ENCODE measurements around the gene PTPRG. TPM values are rescaled to one million over a fixed set of nuclear protein-coding genes. Genes with fewer than 3 reads are reported as not detected.
A peak's percentile ranks its signal among the peaks of the same experiment; 100 is the strongest.
"Not testable (repeated sequence)": the region's sequence is repeated elsewhere in the genome, so short reads cannot be mapped to it uniquely, and the experiment has no call there.

Gene PTPRG
- polyA plus RNA-seq, 10 donors: 25.7 to 37.0 (median 33.0) TPM

GRCh38 chr3:61990327-61991027, 429.1 kb downstream of the PTPRG start:
- no peak for DNase-seq

GRCh38 chr3:61991706-61992105, 430.3 kb downstream of the PTPRG start:
- no peak for DNase-seq

DNA sequence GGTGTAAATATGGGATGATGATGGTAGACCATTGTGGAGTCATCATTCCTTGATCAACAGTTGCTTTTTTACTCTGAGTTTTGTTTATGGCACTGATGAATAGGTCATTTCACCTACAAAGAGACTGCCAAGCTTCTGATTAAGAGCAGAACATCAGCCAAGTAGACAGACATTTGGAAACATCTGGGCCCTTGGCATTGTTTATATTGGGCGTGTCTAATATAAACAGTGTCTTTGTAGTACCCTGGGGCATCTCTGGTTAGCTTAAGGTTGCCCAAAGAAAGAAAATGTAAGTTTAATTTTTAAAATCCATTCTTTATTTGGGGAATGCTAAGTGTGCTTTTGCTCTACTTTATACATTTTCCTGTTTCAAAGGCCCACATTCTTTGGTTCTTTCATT, 435.0 kb downstream of the PTPRG start:
- no peak for DNase-seq

DNA sequence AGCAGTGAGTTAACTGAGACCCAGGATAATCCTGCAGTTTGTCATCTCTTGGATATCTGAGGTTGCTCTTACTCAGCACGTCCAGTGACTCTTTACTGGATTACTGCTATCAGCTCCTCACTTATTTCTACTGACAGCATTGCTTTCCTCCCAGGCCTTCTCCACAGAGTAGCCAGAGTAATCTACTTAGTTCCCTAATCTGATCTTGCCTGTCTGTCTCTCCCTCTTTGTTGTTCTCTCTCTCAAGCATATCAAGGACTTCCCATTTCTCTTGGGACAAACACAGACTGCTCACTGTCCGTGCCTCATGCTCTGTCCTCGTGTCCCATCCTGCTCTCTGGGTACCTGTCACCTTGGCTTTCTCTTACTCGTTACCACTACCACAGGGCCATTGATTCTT, 435.7 kb downstream of the PTPRG start:
- no peak for DNase-seq

DNA sequence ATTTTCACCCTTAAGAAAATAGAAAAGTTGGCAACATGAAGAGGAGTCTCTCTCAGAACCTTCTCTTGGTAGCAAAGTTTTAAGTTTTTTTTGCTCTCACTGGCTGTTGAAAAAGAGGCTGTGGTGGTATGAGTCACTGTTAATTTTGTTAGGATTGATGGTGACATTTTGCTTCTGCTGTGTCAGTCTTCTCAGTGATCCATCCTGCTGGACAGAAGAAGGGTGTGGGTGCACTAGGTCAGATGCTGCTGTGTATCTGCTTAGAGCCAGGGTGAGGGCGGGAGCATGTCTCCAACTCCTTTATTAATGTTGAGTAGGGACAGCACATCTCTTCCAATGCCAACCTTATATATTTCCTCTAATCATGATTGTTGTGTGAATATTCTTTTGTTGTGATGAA, 442.5 kb downstream of the PTPRG start:
- no peak for DNase-seq

- DNase-seq: peak; percentile 10 to 58 (median 27)
Measured at GRCh38 chr3:62007036-62007435, 445.7 kb downstream of the PTPRG start.

DNA sequence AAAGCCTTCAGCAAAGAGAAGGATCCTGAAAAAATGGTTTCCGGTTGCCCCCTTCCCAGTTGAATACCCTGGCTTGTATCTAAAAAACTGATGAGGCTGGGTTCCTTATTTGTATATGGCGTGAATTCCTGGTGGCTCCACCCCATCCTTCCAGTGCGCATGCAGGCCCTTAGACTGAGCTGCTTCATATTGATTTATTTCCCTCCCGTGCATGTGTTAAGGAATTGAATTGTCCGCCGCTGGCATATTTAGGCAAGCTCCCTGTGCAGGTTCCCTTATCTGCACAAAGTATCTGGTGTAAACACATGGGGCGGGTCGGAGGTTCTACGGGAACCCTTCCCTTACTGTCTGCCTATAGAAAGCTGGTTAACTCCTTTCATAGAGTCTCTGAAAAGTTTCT, 449.6 kb downstream of the PTPRG start:
- no peak for DNase-seq

DNA sequence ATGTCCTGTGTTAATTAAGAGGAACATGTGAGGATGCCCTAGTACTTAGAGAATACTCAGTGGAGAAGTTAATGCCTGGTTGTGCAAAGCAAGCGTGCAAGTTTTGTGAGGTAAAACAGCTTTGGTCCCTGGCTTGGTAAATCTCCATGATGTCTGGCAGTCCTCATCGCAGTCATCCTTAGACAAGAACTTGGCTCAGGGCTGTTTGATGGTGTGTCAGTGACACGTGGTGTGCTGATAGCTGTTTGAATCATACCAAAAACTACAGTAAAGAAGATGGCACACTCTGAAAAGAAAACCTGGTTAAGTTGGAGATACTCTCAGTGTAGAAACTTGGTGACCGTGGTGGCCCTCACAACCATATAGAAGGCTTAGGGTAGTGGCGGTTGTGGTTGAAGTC, 450.3 kb downstream of the PTPRG start:
- DNase-seq: no peak

DNA sequence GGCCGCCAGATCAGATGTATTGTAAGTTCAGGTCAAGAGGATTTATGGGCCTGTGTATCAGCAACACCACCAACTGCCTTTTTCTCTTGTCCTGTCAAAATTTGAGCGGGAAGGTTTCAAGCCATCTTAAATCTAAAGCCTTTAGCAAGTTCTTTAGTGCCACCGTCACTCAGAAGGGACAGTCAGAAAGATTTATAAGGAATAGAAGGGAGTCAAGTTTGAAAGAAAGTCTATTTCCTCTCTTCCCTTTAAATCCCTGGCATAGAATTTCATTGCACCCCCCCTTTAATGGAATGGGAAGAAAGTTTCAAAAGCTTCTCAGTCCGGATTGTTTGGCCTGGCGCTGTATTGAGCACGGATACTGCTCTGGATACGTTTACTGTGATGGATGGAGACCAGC, 452.6 kb downstream of the PTPRG start:
- DNase-seq: no peak

GRCh38 chr3:62015111-62015510, 453.7 kb downstream of the PTPRG start:
- no peak for DNase-seq

DNA sequence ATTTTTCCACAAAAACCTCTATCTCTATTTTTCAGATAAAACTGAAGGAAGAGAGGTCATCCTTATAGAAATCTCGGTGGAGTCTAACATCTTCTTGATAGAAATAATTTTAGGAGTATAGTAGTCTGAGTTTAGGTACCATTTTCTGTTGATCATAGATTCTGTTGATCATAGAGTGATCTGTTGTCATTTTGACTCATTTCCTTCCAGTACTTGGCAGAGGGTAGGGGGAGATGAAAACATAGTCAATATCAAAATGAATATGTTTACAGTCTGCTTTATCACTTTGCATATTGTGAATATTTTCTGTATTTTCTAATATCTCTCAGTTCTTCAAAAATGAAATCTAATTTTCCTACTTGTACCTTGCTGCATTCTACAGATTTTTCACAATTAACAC, 458.5 kb downstream of the PTPRG start:
- no peak for DNase-seq

GRCh38 chr3:62020706-62021105, 459.3 kb downstream of the PTPRG start:
- no peak for DNase-seq

DNA sequence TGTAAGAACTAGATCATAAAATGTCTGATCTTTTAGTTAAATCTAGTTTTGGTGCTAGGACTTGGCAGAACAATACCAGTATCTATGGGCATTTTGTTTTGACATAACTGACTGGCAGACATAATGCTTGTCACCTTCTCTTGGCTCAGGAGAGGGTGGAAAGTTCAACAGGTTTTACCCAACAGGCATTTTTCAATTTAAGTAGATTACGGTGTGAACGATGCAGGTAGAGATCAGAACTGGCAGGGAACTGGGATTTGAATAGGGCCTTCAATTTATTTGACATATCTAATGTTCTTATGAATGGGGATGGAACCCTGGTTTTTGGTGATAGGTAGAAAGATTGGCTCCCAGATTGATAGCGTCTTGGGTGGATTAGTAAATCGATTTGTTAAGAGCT, 460.9 kb downstream of the PTPRG start:
- no peak for DNase-seq

GRCh38 chr3:62024882-62025281, 463.5 kb downstream of the PTPRG start:
- no peak for DNase-seq

- no peak for DNase-seq
Measured at GRCh38 chr3:62025913-62026312, 464.5 kb downstream of the PTPRG start.

- DNase-seq: no peak
Measured at GRCh38 chr3:62027241-62027640, 465.9 kb downstream of the PTPRG start.

DNA sequence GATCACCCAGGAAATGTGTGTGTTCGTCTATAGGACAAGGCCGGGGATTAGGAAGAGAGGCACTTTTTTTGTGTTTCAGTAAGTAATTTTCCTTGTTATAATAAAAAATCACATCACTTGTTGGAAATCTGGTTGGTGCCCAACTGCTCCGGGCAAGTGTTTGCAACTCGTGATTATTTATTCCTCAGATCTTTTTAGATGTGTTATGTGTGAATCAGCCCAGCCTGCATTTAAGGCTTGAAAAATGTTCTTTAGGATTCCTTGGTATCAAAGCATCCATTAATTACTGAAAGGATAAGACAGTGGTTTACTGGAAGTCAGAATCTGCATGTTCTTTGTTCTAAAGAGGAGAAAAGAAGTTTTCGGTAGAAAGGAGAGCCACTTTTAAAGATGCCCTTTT, 466.4 kb downstream of the PTPRG start:
- peak in 1 of 3 donors; percentile 24 for DNase-seq

DNA sequence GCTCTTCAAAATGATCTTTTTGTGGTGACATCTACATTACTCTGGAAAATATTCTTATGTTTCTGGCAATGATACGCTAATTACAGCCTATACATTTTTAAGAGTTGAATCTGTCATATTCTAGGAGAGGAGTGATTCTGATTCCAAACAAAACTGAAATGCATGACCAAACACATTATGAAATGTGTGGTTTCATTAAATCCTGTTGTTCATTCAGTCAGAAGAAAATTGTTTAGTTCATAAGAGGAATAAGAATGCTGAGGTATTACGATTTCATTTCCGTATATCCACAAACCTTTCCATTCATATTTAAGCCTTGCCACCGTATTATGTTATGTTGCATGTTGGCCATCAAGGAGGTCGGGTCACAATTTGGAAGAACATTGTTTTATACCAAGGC, 466.9 kb downstream of the PTPRG start:
- no peak for DNase-seq

DNA sequence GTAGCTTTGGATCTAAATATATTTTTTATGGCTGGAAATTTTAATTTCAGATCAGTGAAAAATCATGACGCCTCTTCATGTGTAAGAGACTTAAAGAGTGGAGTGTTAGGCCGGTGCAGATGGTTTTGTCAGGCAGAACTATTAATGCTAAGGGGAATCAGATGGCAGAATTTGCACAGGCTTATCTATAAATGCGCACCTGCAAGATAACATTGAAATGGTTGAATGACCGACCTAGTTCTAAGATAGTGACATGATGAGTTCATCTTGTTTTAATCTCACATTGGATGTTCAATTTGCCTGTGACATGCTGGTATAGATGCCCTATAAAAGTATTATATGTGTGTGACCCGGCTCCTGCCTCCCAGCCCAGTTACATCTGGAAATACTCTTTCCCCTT, 471.4 kb downstream of the PTPRG start:
- no peak for DNase-seq

GRCh38 chr3:62035402-62036057, 474.2 kb downstream of the PTPRG start:
- DNase-seq: peak in 2 of 3 donors; percentile 21 to 24

- DNase-seq: no peak
Measured at GRCh38 chr3:62036726-62037125, 475.4 kb downstream of the PTPRG start.

- DNase-seq: not testable (repeated sequence)
Measured at GRCh38 chr3:62038798-62039197, 477.4 kb downstream of the PTPRG start.

DNA sequence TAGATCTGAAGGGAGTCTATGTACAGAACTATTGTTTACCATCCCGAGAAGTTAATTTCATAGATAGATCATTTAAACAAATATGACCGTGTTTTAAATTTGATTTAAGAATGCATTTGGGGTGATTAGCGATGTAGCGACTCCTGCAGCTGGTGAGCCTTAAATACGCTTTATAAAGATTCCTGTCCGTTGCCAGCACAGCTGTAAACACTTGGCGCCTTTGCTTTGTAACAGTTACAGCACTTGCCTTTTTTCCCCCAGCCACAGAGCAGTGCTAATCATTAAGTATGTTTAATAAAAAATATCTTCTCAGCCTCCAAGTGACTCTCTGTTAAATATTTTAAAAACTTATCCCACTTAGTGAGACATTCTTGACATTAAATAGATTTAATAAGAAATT, 478.2 kb downstream of the PTPRG start:
- peak; percentile 57 to 81 (median 71) for DNase-seq

DNA sequence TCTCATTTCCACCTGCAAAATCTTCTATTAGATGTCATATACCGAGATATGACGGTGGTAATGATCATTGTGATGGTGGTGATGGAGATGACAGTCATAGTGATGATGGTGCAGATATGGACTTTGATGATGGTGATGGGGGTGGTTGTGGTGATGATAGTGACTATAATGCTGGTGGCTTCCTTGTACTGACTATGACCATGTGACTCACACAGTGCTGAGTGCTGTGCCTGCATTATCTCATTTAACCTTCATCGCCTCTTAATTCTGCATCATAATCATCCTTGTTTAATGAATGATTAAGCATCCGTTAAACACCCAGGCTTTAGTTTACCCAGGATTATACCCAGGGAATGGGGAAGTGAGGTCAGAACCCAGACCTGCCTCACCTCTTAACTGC, 480.3 kb downstream of the PTPRG start:
- no peak for DNase-seq
